ENCODE measurements around the gene CNGA3.

The CNGA3 gene

DNA sequence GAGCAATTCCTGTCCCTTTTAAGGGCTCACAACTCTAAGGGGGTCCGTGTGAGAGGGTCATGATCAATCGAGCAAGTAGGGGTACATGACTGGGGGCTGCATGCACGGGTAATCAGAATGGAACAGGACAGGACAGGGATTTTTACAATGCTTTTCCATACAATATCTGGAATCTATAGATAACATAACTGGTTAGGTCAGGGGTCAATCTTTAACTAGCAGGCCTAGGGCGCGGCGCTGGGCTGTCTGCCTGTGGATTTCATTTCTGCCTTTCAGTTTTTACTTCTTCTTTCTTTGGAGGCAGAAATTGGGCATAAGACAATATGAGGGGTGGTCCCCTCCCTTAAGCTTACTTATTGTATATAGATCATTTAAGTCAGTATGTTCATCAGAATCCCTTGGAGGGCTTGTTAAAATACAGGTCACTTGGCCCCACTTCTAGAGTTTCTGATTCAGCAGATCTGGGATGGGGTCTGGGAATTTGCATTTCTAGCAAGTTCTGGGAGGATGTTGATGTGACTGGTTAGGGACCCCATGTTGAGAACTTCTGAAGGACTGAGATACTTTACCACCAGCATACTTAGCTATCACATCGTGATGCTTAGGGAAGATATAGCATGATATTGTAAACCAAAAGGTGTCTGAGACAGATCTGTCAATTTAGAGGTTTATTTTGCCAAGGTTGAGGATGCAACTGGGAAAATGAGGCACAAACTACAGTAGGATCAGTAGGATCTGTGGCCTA is 95.6 kb downstream of the CNGA3 start:
- no peak for DNase-seq (ENCODE audit: low read depth, low spot score)

DNA sequence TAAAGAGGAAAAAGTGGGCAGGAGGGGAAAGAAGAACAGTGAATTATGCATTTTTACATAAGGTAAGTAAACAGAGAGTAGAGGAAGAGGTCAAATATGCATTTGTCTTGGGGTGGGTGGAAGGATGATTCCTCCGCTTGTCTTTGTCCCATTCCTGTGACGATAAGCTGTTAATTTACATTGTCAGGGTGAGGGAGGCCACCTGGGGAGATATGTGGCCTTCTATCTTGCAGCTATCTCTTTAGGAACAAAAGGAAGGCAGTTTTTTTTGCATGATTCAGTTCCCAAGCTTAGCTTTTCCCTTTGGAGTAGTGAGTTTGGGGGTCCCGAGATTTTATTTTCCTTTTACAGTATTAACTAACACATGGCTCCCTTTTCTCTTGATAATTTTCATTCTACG is 96.2 kb downstream of the CNGA3 start:
- no peak for DNase-seq (ENCODE audit: low read depth, low spot score)

DNA sequence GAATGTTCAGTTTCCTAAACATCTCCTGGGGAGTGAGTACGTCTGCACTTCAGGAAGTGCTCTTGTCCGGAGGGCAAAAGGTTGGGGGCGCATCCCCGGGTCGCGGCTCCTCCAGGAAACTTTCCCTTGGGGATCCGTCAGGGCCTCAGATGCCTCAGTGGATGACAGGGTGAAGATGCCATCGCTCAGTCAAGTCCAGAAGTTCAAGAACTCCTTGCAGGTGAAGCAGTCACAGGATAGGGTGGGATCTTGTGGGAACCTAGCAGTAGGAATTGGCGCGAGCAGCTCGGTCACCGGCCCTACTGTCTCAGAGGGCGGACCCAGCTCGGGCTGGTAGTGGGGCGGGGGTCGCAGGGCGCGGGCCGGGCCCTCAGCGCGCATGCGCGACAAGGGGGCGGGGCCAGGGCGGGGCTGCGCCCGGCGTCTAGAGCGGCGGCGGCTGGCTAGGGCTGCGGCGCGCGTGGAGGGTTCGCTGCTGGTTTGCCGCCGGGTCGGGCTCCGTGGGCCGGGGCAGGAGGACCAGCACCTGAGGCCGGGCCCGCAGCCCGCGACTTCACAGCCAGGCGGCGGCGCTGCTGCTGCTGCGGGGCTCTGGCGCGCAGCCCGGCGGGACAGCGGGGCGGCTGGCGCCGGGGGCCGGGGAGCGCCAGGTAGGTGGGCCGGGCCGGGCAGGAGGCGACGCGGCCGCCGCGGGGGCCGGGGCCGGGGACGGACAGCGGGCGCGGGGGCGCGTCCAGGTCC is 98.3 kb downstream of the CNGA3 start, which contains the start of gene INPP4A:
INPP4A (plus strand) TSS at position 423 of the 741 bp plus-strand sequence. CDS start 75,191 bp downstream, outside the sequence.
- no peak for DNase-seq (ENCODE audit: low read depth, low spot score)

DNA sequence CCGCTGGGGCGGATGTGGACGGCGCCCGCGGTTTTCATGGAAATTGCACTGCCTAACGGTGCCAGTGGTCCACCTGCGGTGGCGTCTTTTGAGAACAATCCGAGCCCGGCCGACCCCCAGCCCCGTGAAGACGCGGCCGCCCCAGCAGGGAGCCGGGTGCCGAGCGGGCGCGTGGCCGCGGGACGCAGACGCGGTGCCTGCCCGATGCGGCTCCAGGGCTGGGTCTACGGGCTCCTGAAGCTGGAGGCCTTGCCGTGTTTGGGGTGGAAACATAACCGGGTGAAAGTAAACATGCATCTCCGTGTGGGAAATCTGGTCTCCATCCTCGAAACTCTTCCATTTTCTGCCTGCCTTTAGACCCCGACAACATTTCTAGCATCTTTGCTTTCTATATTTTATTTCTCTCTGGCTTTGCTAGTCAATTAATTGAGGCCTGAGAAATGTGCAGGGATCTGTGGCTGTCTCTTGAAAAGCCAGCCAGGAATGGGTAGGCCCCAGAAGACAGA is 99.0 kb downstream of the CNGA3 start:
- DNase-seq (ENCODE audit: low read depth, low spot score) = no peak

DNA sequence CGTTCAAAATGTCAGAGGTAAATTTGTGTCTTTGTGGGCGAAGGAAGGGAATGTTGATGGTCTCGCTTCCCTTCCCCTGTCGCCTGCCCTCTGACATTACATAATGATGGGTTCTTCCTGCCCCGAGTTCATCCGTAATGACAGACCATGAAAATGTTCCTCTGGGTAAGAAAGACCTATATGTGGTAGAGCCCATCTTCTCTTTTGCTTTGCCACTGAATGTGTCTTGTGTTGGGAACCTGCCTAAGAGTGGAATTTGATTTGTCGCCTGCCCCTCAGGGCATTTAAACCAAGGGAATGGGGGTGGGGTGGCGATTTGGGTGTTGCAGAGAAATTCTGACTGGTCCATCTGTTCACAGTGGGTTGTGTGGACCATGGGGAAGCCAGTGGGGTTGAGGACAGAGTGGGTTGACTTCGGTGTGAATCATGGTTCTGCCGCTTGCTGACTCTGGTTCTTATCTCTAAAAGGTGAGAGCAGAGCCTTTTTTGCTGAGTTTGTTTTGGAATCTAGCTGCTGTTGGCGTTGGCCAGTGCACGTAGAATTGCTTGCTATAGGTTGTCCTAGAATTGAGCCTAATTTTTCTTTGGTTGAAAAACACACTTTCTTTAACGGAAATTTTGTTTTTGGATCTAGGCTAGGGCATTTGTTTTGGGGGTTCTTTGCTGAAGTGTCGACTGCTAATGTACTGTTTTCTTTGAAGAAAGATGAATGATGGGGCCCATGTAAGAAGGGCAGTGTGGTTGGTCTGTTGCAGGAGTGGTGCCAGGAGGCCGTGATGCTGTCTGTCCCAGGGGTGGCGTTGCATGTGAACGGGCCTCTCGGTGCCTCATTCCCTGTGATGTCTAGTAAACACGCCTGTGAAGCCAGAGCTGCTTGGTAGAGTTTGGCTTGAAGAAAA is 99.7 kb downstream of the CNGA3 start:
- no peak for DNase-seq (ENCODE audit: low read depth, low spot score)

DNA sequence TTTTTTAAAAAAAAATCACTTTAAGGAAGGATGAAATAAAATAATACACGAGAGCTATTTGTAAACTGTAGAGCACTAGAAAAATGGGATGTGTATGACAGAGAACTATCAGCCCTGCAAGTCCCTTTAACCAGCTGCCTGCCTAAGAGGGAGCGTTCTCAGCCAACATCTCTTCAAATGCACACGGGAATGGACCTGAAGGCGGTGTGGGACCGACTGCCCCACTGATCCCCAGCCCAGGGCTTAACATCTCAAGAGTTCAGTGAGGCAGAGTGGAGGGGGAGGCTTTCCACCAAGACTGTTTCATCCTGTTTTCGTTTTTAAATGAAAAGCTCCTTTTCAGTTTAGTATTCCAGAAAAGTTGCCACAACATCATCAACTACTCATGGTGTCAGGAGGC is 100.6 kb downstream of the CNGA3 start:
- DNase-seq (ENCODE audit: low read depth, low spot score) = no peak
